GM12878 (cell line): ENCODE data around the gene TSHZ2. TPM values are rescaled to one million over a fixed set of nuclear protein-coding genes. Genes with fewer than 3 reads are reported as not detected.

Experiments
- ATAC-seq: fragments of 200-7000 bp; cut with Tn5 transposase; 3 replicates; pipeline ENCODE4 v1.9.1; 2020; ENCODE audit warnings: mild to moderate bottlenecking, moderate library complexity
- BruUV-seq: library from RNA; stranded (reverse); fragments of 400-500 nt; replicated peaks from 2 replicates; lab custom pipeline; 2021; lab: Mats Ljungman, UMichigan
- CTCF ChIA-PET: fragments of 300-600 bp; sonication (Branson Sonifier 250); formaldehyde crosslinking; extraction: SDS; loops from one replicate; lab custom pipeline; 2021; ENCODE audit warnings: inconsistent platforms; lab: Yijun Ruan, JAX
- POLR2A ChIA-PET: fragments of 350-600 bp; formaldehyde crosslinking; extraction: SDS; loops from one replicate; lab custom pipeline; 2021; ENCODE audit warnings: inconsistent platforms; lab: Charles Lee
- RAD21 ChIA-PET: fragments of 300-600 bp; sonication (Branson Sonifier 250); formaldehyde crosslinking; loops from one replicate; lab custom pipeline; 2023; ENCODE audit warnings: antibody characterized with exemption; ENCODE audit not compliant: unreplicated experiment; lab: Charles Lee
- SMC1A ChIA-PET: fragments of 300-600 bp; sonication (Branson Sonifier 250); formaldehyde crosslinking; loops from one replicate; lab custom pipeline; 2023; ENCODE audit not compliant: unreplicated experiment, uncharacterized antibody; lab: Charles Lee
- DNase-seq: peaks from one replicate; pipeline ENCODE4 v3.0.0-alpha.2; 2011; ENCODE audit warnings: low read depth, low spot score
- FAIRE-seq: peaks from 3 replicates; lab custom pipeline; 2011; peaks lifted over from hg19 to GRCh38; lab: Jason Lieb, UNC
- H2AFZ ChIP-seq: 2 replicates; pipeline ENCODE4 v1.6.0; 2011; ENCODE audit warnings: low read depth, low read length, control low read depth; ENCODE audit not compliant: control insufficient read depth
- H3K27ac ChIP-seq: 2 replicates; pipeline ENCODE4 v1.5.1; 2011; ENCODE audit warnings: control low read depth; ENCODE audit not compliant: control insufficient read depth, insufficient read depth
- H3K27me3 ChIP-seq, 2 experiments: replicated peaks in 1 of 2; 2 replicates each; pipeline versions ENCODE4 v1.6.0 to v1.6.1; 2011; ENCODE audit warnings: low read length in 1 of 2; ENCODE audit not compliant: control insufficient read depth in 2 of 2, insufficient read depth in 2 of 2
- H3K36me3 ChIP-seq, 2 experiments: 2 replicates each; pipeline ENCODE4 v1.5.1; 2011; ENCODE audit warnings: low read length in 1 of 2; ENCODE audit not compliant: control insufficient read depth in 2 of 2, insufficient read depth in 2 of 2
- H3K4me1 ChIP-seq: 2 replicates; pipeline ENCODE4 v1.6.1; 2011; ENCODE audit warnings: mild to moderate bottlenecking, low read length, moderate library complexity, mixed read lengths; ENCODE audit not compliant: control insufficient read depth, insufficient read depth
- H3K4me2 ChIP-seq: 2 replicates; pipeline ENCODE4 v1.6.0; 2011; ENCODE audit warnings: control low read depth; ENCODE audit not compliant: control insufficient read depth, insufficient read depth
- H3K4me3 ChIP-seq: fragments of 200-600 bp; sonication (generic); 2 replicates; pipeline ENCODE4 v1.5.1; 2016
- H3K79me2 ChIP-seq: 2 replicates; pipeline ENCODE4 v1.6.0; 2011; ENCODE audit warnings: low read length; ENCODE audit not compliant: control insufficient read depth, insufficient read depth
- H3K9ac ChIP-seq: 2 replicates; pipeline ENCODE4 v1.8.0; 2011; ENCODE audit warnings: low read length, control low read depth, mixed read lengths; ENCODE audit not compliant: control insufficient read depth, insufficient read depth
- H3K9me3 ChIP-seq: replicated peaks from 3 replicates; pipeline ENCODE4 v1.5.1; 2011; ENCODE audit warnings: mild to moderate bottlenecking, low read length; ENCODE audit not compliant: control insufficient read depth, insufficient read depth
- H4K20me1 ChIP-seq: 2 replicates; pipeline ENCODE4 v1.6.0; 2011; ENCODE audit not compliant: control insufficient read depth, insufficient read depth
- ASH2L ChIP-seq: fragments of 300-600, 200-600 bp; sonication (generic); IDR thresholded peaks from 2 replicates; pipeline ENCODE4 v1.6.1; 2017; ENCODE audit warnings: low read depth, mild to moderate bottlenecking, borderline replicate concordance
- CHD2 ChIP-seq: IDR thresholded peaks from 2 replicates; pipeline ENCODE4 v1.6.1; 2011; ENCODE audit warnings: low read depth, low read length, improper control_type of control experiment, borderline replicate concordance
- CREM ChIP-seq: IDR thresholded peaks from 2 replicates; pipeline ENCODE4 v1.6.1; 2014; ENCODE audit warnings: antibody characterized with exemption, low read depth
- HDGF ChIP-seq: fragments of 450-650 bp; IDR thresholded peaks from 2 replicates; pipeline ENCODE4 v1.6.1; 2016; ENCODE audit warnings: antibody characterized with exemption
- IKZF1 ChIP-seq: fragments of 450-650 bp; conservative IDR thresholded peaks from 2 replicates; pipeline ENCODE4 v1.6.1; 2017; ENCODE audit warnings: antibody characterized with exemption, mild to moderate bottlenecking
- MEF2A ChIP-seq: IDR thresholded peaks from 2 replicates; pipeline ENCODE4 v1.6.1; 2011; ENCODE audit warnings: low read depth, mild to moderate bottlenecking, low read length, moderate library complexity; ENCODE audit not compliant: insufficient read depth
- NBN ChIP-seq: fragments of 450-650 bp; IDR thresholded peaks from 2 replicates; pipeline ENCODE4 v1.6.1; 2016
- NR2C1 ChIP-seq: fragments of 450-650 bp; IDR thresholded peaks from 2 replicates; pipeline ENCODE4 v1.6.1; 2017; ENCODE audit warnings: antibody characterized with exemption, mild to moderate bottlenecking, moderate library complexity
- POLR2AphosphoS5 ChIP-seq: IDR thresholded peaks from 2 replicates; pipeline ENCODE4 v1.6.1; 2011; ENCODE audit warnings: mild to moderate bottlenecking, low read length, inconsistent platforms
- SMAD1 ChIP-seq: fragments of 450-650 bp; IDR thresholded peaks from 2 replicates; pipeline ENCODE4 v1.6.1; 2018; ENCODE audit warnings: mild to moderate bottlenecking, low read depth; ENCODE audit not compliant: partially characterized antibody
- SPI1 ChIP-seq: IDR thresholded peaks from 2 replicates; pipeline ENCODE4 v1.6.1; 2011; ENCODE audit warnings: low read depth, mild to moderate bottlenecking, low read length, moderate library complexity, borderline replicate concordance; ENCODE audit not compliant: insufficient read depth
- SUZ12 ChIP-seq: fragments of 200-600 bp; sonication (generic); IDR thresholded peaks from one replicate; pipeline ENCODE4 v1.6.1; 2018; ENCODE audit warnings: antibody characterized with exemption, mild to moderate bottlenecking; ENCODE audit not compliant: unreplicated experiment
- ZNF622 ChIP-seq: fragments of 450-650 bp; IDR thresholded peaks from 2 replicates; pipeline ENCODE4 v1.6.1; 2017; ENCODE audit warnings: mild to moderate bottlenecking, inconsistent platforms
- ZSCAN29 ChIP-seq: fragments of 450-650 bp; IDR thresholded peaks from 2 replicates; pipeline ENCODE4 v1.6.1; 2017; ENCODE audit warnings: mild to moderate bottlenecking, moderate library complexity
- ZZZ3 ChIP-seq: IDR thresholded peaks from 2 replicates; pipeline ENCODE4 v1.6.1; 2011; ENCODE audit warnings: low read depth; ENCODE audit not compliant: control insufficient read depth, insufficient read length
- WGBS: methylation state at CpG from one replicate; pipeline ENCODE4 v1.1.6; 2016; ENCODE audit warnings: low lambda C conversion rate; ENCODE audit not compliant: insufficient replicate concordance, insufficient coverage; ENCODE audit errors: missing lambda C conversion rate; 5-methylcytosine and 5-hydroxymethylcytosine counted together
- in situ Hi-C: fragments of 300-500 bp; cut with MboI; formaldehyde crosslinking; loops from 9 replicates; pipeline ENCODE4 v1.14.3; 2018; ENCODE audit warnings: mixed read lengths
- intact Hi-C: fragments of 100-400 bp; cut with micrococcal nuclease; formaldehyde crosslinking; loops from one replicate; pipeline ENCODE4 v1.14.2; 2022; ENCODE audit not compliant: unreplicated experiment
- polyA plus RNA-seq, 11 experiments: library from polyadenylated mRNA; depleted of rRNA in 4 of 11; unstranded in 6 of 11; stranded (reverse) in 5 of 11; fragments of >200 nt; fragmentation: Nextera tagmentation in 4 of 11; fragmentation: Illumina TruSeq in 1 of 11; extraction: Ambion mirVana in 4 of 11; extraction: Trizol in 1 of 11; gene quantifications; 1 replicate in 1 of 11; 2 replicates in 10 of 11; pipeline versions ENCODE4 v1.2.1 to v1.2.3, GENCODE V29; 2011 to 2016; ENCODE audit warnings: inconsistent platforms in 2 of 11, missing spikeins in 2 of 11, low read depth in 1 of 11
- total RNA-seq, 4 experiments: library from RNA; depleted of rRNA in 3 of 4; stranded (reverse); fragments of >200 nt in 3 of 4; fragmentation: Illumina TruSeq in 1 of 4; extraction: Trizol in 1 of 4; gene quantifications; 2 replicates each; pipeline versions ENCODE4 v1.2.1 to v1.2.3, GENCODE V29; 2013 to 2021
- TF ChIP-seq, protein P1 (sequence below): fragments of 450-650 bp; IDR thresholded peaks from 2 replicates; pipeline ENCODE4 v1.6.1; 2017; ENCODE audit warnings: mild to moderate bottlenecking, moderate library complexity
- TF ChIP-seq, protein P2 (sequence below): fragments of 150-350 bp; IDR thresholded peaks from 2 replicates; pipeline ENCODE4 v1.6.1; 2014; ENCODE audit warnings: mild to moderate bottlenecking, low read depth, low read length
- TF ChIP-seq, protein P3 (sequence below): fragments of 450-650 bp; IDR thresholded peaks from 2 replicates; pipeline ENCODE4 v1.6.1; 2014; ENCODE audit warnings: mild to moderate bottlenecking

TSHZ2 gene
- total and polyA plus RNA-seq, 10 of the 15 experiments (the other 5 are each of a cell fraction or from before 2014, with no cell fraction given), result 0.01 to 0.86 (median 0.13) TPM; not detected in 2

DNA sequence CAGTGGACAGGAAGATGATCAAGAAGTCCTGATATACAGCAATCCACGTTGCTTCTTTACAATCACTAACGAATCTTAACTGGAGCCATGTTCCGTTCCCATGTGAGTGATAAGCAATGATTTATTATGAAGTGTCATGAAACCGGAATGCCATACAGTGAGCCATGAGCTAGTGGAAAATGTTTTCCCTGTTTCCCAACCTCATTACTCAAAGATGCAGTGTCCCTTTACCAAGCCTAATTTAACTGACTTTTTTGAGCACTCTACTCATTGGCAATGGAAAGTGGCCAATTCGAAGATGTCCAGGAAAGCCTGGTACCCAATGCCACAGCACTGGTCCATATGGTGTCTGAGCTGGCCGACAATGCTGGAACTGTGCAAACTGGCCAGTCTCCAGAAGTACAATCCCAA lies 473.2 kb downstream of the TSHZ2 start (continued):
- TF ChIP-seq, protein P1, sequence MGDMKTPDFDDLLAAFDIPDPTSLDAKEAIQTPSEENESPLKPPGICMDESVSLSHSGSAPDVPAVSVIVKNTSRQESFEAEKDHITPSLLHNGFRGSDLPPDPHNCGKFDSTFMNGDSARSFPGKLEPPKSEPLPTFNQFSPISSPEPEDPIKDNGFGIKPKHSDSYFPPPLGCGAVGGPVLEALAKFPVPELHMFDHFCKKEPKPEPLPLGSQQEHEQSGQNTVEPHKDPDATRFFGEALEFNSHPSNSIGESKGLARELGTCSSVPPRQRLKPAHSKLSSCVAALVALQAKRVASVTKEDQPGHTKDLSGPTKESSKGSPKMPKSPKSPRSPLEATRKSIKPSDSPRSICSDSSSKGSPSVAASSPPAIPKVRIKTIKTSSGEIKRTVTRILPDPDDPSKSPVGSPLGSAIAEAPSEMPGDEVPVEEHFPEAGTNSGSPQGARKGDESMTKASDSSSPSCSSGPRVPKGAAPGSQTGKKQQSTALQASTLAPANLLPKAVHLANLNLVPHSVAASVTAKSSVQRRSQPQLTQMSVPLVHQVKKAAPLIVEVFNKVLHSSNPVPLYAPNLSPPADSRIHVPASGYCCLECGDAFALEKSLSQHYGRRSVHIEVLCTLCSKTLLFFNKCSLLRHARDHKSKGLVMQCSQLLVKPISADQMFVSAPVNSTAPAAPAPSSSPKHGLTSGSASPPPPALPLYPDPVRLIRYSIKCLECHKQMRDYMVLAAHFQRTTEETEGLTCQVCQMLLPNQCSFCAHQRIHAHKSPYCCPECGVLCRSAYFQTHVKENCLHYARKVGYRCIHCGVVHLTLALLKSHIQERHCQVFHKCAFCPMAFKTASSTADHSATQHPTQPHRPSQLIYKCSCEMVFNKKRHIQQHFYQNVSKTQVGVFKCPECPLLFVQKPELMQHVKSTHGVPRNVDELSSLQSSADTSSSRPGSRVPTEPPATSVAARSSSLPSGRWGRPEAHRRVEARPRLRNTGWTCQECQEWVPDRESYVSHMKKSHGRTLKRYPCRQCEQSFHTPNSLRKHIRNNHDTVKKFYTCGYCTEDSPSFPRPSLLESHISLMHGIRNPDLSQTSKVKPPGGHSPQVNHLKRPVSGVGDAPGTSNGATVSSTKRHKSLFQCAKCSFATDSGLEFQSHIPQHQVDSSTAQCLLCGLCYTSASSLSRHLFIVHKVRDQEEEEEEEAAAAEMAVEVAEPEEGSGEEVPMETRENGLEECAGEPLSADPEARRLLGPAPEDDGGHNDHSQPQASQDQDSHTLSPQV, result no peak
- TF ChIP-seq IKZF1, result no peak
- TF ChIP-seq NBN, result no peak
- no peak for TF ChIP-seq ZZZ3
- TF ChIP-seq, all 136 proteins: peak for 0

DNA sequence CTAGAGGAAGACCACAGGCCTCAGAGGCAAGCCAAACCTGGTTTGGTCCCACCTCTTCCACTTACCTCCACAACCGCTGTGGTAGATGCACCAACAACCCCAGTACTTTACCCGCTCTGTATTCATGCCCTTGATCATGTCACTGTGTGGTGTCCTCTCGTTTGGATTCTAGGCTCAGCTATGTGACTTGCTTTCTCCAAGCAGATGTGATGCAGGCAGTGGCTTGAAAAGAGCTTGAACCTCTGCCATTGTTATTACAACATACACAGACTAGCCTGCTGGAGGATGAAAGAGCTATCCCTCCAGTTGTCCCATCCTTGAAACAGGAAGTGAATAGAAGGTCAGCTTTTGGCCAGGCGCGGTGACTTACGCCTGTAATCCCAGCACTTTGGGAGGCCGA lies 473.8 kb downstream of the TSHZ2 start:
- WGBS, result 74% methylated on average over 7 of the region's 7 CpGs
- FAIRE-seq (no peak), DNase-seq (no peak), ATAC-seq (no peak)
- Histone ChIP-seq H3K79me2 (no peaks in the 10 kb centered on the region), H3K9ac (no peak overlapping the region), H2AFZ (no peak overlapping the region), H3K4me2 (no peak overlapping the region), H4K20me1 (no peaks in the 10 kb centered on the region), H3K9me3 (peaks cover 3% of the 10 kb centered on the region; the same call in 1 of the 3 replicates), H3K27ac (no peak overlapping the region), H3K4me3 (no peak overlapping the region), H3K4me1 (no peaks in the 10 kb centered on the region), H3K36me3 (no peaks in the 10 kb centered on the region), H3K27me3 (no peaks in the 10 kb centered on the region)
- POLR2A ChIA-PET, result no interaction called here
- RAD21 ChIA-PET, result no interaction called here
- in situ Hi-C loops, result no loop called here
- CTCF ChIA-PET, result no interaction called here
- no TSS peak for BruUV-seq
- SMC1A ChIA-PET, result interaction anchor here (1.3 kb wide), 1 partner anchor 33 kb away, joined by 3 read pairs; no protein-coding TSS in a partner anchor
- intact Hi-C loops, result no loop called here
- no peak for TF ChIP-seq SUZ12
- no peak for TF ChIP-seq SPI1
- no peak for TF ChIP-seq ZZZ3
- TF ChIP-seq ZNF622, result no peak
- TF ChIP-seq MEF2A, result no peak
- TF ChIP-seq ZSCAN29, result no peak
- TF ChIP-seq, protein P2, sequence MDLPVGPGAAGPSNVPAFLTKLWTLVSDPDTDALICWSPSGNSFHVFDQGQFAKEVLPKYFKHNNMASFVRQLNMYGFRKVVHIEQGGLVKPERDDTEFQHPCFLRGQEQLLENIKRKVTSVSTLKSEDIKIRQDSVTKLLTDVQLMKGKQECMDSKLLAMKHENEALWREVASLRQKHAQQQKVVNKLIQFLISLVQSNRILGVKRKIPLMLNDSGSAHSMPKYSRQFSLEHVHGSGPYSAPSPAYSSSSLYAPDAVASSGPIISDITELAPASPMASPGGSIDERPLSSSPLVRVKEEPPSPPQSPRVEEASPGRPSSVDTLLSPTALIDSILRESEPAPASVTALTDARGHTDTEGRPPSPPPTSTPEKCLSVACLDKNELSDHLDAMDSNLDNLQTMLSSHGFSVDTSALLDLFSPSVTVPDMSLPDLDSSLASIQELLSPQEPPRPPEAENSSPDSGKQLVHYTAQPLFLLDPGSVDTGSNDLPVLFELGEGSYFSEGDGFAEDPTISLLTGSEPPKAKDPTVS, result no peak
- no peak for TF ChIP-seq POLR2AphosphoS5
- no peak for TF ChIP-seq CHD2
- no peak for TF ChIP-seq SMAD1
- TF ChIP-seq NR2C1, result no peak
- no peak for TF ChIP-seq HDGF
- no peak for TF ChIP-seq CREM
- TF ChIP-seq ASH2L, result no peak
- TF ChIP-seq, protein P3, sequence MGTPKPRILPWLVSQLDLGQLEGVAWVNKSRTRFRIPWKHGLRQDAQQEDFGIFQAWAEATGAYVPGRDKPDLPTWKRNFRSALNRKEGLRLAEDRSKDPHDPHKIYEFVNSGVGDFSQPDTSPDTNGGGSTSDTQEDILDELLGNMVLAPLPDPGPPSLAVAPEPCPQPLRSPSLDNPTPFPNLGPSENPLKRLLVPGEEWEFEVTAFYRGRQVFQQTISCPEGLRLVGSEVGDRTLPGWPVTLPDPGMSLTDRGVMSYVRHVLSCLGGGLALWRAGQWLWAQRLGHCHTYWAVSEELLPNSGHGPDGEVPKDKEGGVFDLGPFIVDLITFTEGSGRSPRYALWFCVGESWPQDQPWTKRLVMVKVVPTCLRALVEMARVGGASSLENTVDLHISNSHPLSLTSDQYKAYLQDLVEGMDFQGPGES, result no peak
